Brain microvascular endothelial cell (primary cell): ENCODE results near the gene ATP1B2.
A peak's percentile ranks its signal among the peaks of the same experiment; 100 is the strongest.

Experiments
- DNase-seq: peaks from one replicate; pipeline ENCODE4 v3.0.0-alpha.2; 2020
- H3K27ac ChIP-seq: fragments of 250-450 bp; sonication (Bioruptor Pico); 2 replicates; pipeline ENCODE4 v1.5.1; 2020; ENCODE audit warnings: mild to moderate bottlenecking, moderate library complexity
- H3K27me3 ChIP-seq: fragments of 250-450 bp; sonication (Bioruptor Pico); replicated peaks from 2 replicates; pipeline ENCODE4 v1.5.1; 2020; ENCODE audit warnings: mild to moderate bottlenecking
- H3K36me3 ChIP-seq: fragments of 250-450 bp; sonication (Bioruptor Pico); replicated peaks from 2 replicates; pipeline ENCODE4 v1.5.1; 2020; ENCODE audit warnings: mild to moderate bottlenecking
- H3K4me3 ChIP-seq: 2 replicates; pipeline ENCODE4 v1.5.1; 2011; ENCODE audit warnings: low read depth, mild to moderate bottlenecking, control low read depth, low read length, moderate library complexity
- in situ Hi-C: cut with HindIII; loops from 2 replicates; pipeline ENCODE4 v1.10.0; 2017; ENCODE audit warnings: low sequenced_read_pairs, low pct_ligation_motif_present
- TF ChIP-seq, protein P1 (sequence below): IDR thresholded peaks from 2 replicates; pipeline ENCODE4 v1.5.1; 2011; ENCODE audit warnings: low read depth, mild to moderate bottlenecking, moderate library complexity, low read length, control low read depth, inconsistent platforms; ENCODE audit errors: missing control alignments

The ATP1B2 gene

DNA sequence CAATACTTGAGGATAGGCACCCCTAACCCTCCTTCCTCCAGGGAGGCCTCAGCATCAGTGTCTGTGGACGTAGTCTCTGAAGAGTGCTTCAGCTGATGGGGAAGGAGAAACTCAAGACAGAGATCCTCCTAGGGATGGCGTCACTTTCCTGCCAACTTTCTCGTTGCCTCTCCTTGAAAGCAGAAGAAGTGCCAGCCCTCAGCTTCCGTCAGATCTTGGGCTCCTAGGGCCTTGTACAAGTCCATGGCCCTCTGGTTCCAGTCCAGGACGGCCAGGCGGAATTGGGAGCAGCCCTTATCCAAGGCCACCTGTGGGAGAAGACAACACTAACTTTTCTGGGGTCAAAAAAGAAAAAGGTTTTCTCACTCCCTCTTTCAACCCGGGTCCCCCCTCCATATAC lies 24.4 kb upstream of the ATP1B2 start:
- H3K27ac ChIP-seq = no peak overlapping the region
- in situ Hi-C loops = no loop called here
- no peak for DNase-seq
- H3K27me3 ChIP-seq = no peaks in the 10 kb centered on the region
- H3K4me3 ChIP-seq = no peak overlapping the region
- TF ChIP-seq, protein P1, sequence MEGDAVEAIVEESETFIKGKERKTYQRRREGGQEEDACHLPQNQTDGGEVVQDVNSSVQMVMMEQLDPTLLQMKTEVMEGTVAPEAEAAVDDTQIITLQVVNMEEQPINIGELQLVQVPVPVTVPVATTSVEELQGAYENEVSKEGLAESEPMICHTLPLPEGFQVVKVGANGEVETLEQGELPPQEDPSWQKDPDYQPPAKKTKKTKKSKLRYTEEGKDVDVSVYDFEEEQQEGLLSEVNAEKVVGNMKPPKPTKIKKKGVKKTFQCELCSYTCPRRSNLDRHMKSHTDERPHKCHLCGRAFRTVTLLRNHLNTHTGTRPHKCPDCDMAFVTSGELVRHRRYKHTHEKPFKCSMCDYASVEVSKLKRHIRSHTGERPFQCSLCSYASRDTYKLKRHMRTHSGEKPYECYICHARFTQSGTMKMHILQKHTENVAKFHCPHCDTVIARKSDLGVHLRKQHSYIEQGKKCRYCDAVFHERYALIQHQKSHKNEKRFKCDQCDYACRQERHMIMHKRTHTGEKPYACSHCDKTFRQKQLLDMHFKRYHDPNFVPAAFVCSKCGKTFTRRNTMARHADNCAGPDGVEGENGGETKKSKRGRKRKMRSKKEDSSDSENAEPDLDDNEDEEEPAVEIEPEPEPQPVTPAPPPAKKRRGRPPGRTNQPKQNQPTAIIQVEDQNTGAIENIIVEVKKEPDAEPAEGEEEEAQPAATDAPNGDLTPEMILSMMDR = no peak
- no peaks in the 10 kb centered on the region for H3K36me3 ChIP-seq

- Histone ChIP-seq H3K27me3 (no peaks in the 10 kb centered on the region), H3K27ac (no peak overlapping the region), H3K36me3 (no peaks in the 10 kb centered on the region), H3K4me3 (peak overlapping the region; percentile 82)
- TF ChIP-seq, protein P1 = no peak
- in situ Hi-C loops = no loop called here
- DNase-seq = no peak
Observed at GRCh38 chr17:7626956-7627249, 23.8 kb upstream of the ATP1B2 start.

GRCh38 chr17:7627250-7628121 lies 23.2 kb upstream of the ATP1B2 start, which contains the start of gene SAT2:
Gene SAT2, minus strand, starts transcription at chr17:7627821. Its CDS starts 186 bp downstream, at chr17:7627635.
- Histone ChIP-seq H3K27ac (peak within 1 kb of the TSS; percentile 46), H3K4me3 (peak within 1 kb of the TSS; percentile 82), H3K27me3 (no peaks in the 10 kb centered on the region), H3K36me3 (no peaks in the 10 kb centered on the region)
- peak; percentile 93 for DNase-seq
- in situ Hi-C loops = no loop called here
- TF ChIP-seq, protein P1 = no peak

DNA sequence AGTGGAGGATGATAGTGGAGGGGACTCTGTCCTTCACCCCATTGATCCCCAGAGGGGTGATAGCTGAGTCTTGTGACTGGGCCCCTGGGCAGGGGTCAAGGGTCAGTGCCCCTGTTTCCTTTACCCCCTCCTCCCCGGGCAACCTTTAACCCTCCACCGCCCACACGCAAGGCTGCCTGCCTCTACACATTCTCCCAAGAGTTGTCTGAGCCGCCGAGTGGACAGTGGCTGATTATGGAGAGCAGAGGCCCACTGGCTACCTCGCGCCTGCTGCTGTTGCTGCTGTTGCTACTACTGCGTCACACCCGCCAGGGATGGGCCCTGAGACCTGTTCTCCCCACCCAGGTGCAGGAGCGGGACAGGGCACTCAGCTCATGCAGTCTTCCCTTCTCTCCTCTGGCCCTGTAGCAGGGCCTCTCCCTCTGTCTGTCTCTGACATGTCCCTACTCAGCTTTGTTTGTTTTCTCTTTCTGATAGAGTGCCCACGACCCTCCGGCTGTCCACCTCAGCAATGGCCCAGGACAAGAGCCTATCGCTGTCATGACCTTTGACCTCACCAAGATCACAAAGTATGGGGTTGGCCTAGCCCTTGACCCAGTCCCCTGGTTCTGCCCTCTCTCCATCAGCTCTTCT lies 20.7 kb upstream of the ATP1B2 start, which contains the start of gene SHBG:
Gene SHBG, plus strand, starts transcription at position 197 of the 633 bp plus-strand sequence. Its CDS starts 38 bp downstream, at position 235.
- no peaks in the 10 kb centered on the region for H3K27me3 ChIP-seq
- no peak for DNase-seq
- no peak within 1 kb of the TSS for H3K27ac ChIP-seq
- H3K4me3 ChIP-seq = no peak within 1 kb of the TSS
- TF ChIP-seq, protein P1 = no peak
- H3K36me3 ChIP-seq = no peaks in the 10 kb centered on the region
- in situ Hi-C loops = no loop called here

- in situ Hi-C loops = no loop called here
- Histone ChIP-seq H3K36me3 (no peaks in the 10 kb centered on the region), H3K27me3 (no peaks in the 10 kb centered on the region), H3K27ac (no peak overlapping the region), H3K4me3 (no peak overlapping the region)
- TF ChIP-seq, protein P1 = no peak
- DNase-seq = no peak
Observed at GRCh38 chr17:7631398-7632380, 19.0 kb upstream of the ATP1B2 start.
